GM19025 (cell line): ENCODE results near the gene CMSS1.
A peak's percentile ranks its signal among the peaks of the same experiment; 100 is the strongest.
"Not testable (repeated sequence)": the region's sequence is repeated elsewhere in the genome, so short reads cannot be mapped to it uniquely, and the experiment has no call there.

ENCODE experiments used
- ATAC-seq: cut with Tn5 transposase; IDR thresholded peaks from one replicate; pipeline ENCODE4 v1.9.1; 2021; ENCODE audit warnings: mild to moderate bottlenecking, low read depth, moderate library complexity; ENCODE audit not compliant: unreplicated experiment

CMSS1 gene

GRCh38 chr3:100096286-100096685 is 278.6 kb downstream of the CMSS1 start:
- ATAC-seq = not testable (repeated sequence)

GRCh38 chr3:100096866-100097265 is 279.2 kb downstream of the CMSS1 start:
- ATAC-seq = no peak

GRCh38 chr3:100097919-100098783 is 280.5 kb downstream of the CMSS1 start:
- ATAC-seq = no peak

GRCh38 chr3:100098784-100099070 is 281.1 kb downstream of the CMSS1 start:
- ATAC-seq = no peak

GRCh38 chr3:100099621-100100020 is 282.0 kb downstream of the CMSS1 start:
- no peak for ATAC-seq

GRCh38 chr3:100100425-100100824 is 282.8 kb downstream of the CMSS1 start:
- ATAC-seq = no peak

- ATAC-seq = no peak
Measured at GRCh38 chr3:100102757-100103156, 285.1 kb downstream of the CMSS1 start.

GRCh38 chr3:100103558-100104441 is 286.1 kb downstream of the CMSS1 start:
- peak; percentile 82 for ATAC-seq

GRCh38 chr3:100104442-100104798 is 286.8 kb downstream of the CMSS1 start:
- ATAC-seq = peak; percentile 30

- no peak for ATAC-seq
Measured at GRCh38 chr3:100104817-100105413, 287.3 kb downstream of the CMSS1 start.

- ATAC-seq = peak; percentile 39
Measured at GRCh38 chr3:100105501-100105900, 287.8 kb downstream of the CMSS1 start.

- no peak for ATAC-seq
Measured at GRCh38 chr3:100106094-100106493, 288.4 kb downstream of the CMSS1 start.

- no peak for ATAC-seq
Measured at GRCh38 chr3:100106531-100107141, 289.0 kb downstream of the CMSS1 start.

GRCh38 chr3:100107221-100107814 is 289.7 kb downstream of the CMSS1 start:
- no peak for ATAC-seq

GRCh38 chr3:100108464-100109079 is 290.9 kb downstream of the CMSS1 start:
- ATAC-seq = no peak

- ATAC-seq = no peak
Measured at GRCh38 chr3:100110162-100110561, 292.5 kb downstream of the CMSS1 start.

GRCh38 chr3:100111728-100112127 is 294.1 kb downstream of the CMSS1 start:
- ATAC-seq = no peak

GRCh38 chr3:100113723-100114412 is 296.2 kb downstream of the CMSS1 start:
- no peak for ATAC-seq

GRCh38 chr3:100114413-100115030 is 296.9 kb downstream of the CMSS1 start, which contains the start of gene FILIP1L:
FILIP1L (minus strand) TSS chr3:100114501.
- ATAC-seq = no peak
